Mesenchymal stem cell (in vitro differentiated cells and primary cell): Measurements from ENCODE around the gene LGR6.

Experiments used
- DNase-seq: peaks from one replicate; pipeline ENCODE4 v3.0.0-alpha.2; 2013
- H2AFZ ChIP-seq: one replicate; pipeline ENCODE4 v1.6.1; 2013; ENCODE audit warnings: low read depth, mild to moderate bottlenecking, control low read depth, inconsistent platforms, low read length, moderate library complexity
- H2AK5ac ChIP-seq: 2 replicates; pipeline ENCODE4 v1.6.1; 2013; ENCODE audit warnings: low read length, moderate library complexity, mild to moderate bottlenecking, inconsistent platforms; ENCODE audit not compliant: severe bottlenecking
- H2BK120ac ChIP-seq: one replicate; pipeline ENCODE4 v1.6.1; 2013; ENCODE audit warnings: low read depth, mild to moderate bottlenecking, inconsistent platforms, low read length, moderate library complexity
- H2BK12ac ChIP-seq, 2 experiments: one replicate each; pipeline ENCODE4 v1.6.1; 2013; ENCODE audit warnings: inconsistent platforms in 2 of 2, low read length in 2 of 2, mild to moderate bottlenecking in 2 of 2, moderate library complexity in 2 of 2, control low read depth in 1 of 2
- H2BK15ac ChIP-seq: one replicate; pipeline ENCODE4 v1.6.1; 2013; ENCODE audit warnings: mild to moderate bottlenecking, low read depth, inconsistent platforms; ENCODE audit not compliant: poor library complexity, severe bottlenecking
- H2BK5ac ChIP-seq: 2 replicates; pipeline ENCODE4 v1.6.1; 2013; ENCODE audit warnings: low read depth, mild to moderate bottlenecking, low read length, control low read depth, inconsistent platforms; ENCODE audit not compliant: poor library complexity, severe bottlenecking
- H3K14ac ChIP-seq, 2 experiments: one replicate each; pipeline ENCODE4 v1.6.1; 2013; ENCODE audit warnings: inconsistent platforms in 2 of 2, low read length in 2 of 2, control low read depth in 1 of 2, mild to moderate bottlenecking in 1 of 2, moderate library complexity in 1 of 2
- H3K18ac ChIP-seq, 2 experiments: one replicate each; pipeline ENCODE4 v1.6.1; 2013; ENCODE audit warnings: inconsistent platforms in 2 of 2, low read length in 2 of 2, control low read depth in 1 of 2, low read depth in 1 of 2, mild to moderate bottlenecking in 1 of 2
- H3K23ac ChIP-seq, 2 experiments: one replicate each; pipeline ENCODE4 v1.6.1; 2013; ENCODE audit warnings: inconsistent platforms in 2 of 2, low read length in 2 of 2, mild to moderate bottlenecking in 2 of 2, moderate library complexity in 2 of 2, control low read depth in 1 of 2
- H3K27ac ChIP-seq: 2 replicates; pipeline ENCODE4 v1.5.1; 2013; ENCODE audit warnings: mild to moderate bottlenecking, moderate library complexity, low read length, control low read depth, inconsistent platforms; ENCODE audit not compliant: poor library complexity, severe bottlenecking
- H3K27me3 ChIP-seq, 2 experiments: 2 replicates each; pipeline versions ENCODE4 v1.6.1 to v1.7.0; 2013; ENCODE audit warnings: low read length in 2 of 2, mild to moderate bottlenecking in 2 of 2, moderate library complexity in 2 of 2, control low read depth in 1 of 2, inconsistent platforms in 1 of 2; ENCODE audit not compliant: control insufficient read depth in 1 of 2, insufficient read depth in 1 of 2
- H3K36me3 ChIP-seq, 2 experiments: 2 replicates each; pipeline versions ENCODE4 v1.6.1 to v1.7.0; 2013; ENCODE audit warnings: low read length in 2 of 2, control low read depth in 1 of 2, inconsistent platforms in 1 of 2, low read depth in 1 of 2, mild to moderate bottlenecking in 1 of 2; ENCODE audit not compliant: insufficient read depth in 2 of 2, control insufficient read depth in 1 of 2
- H3K4ac ChIP-seq, 2 experiments: one replicate each; pipeline ENCODE4 v1.6.1; 2013; ENCODE audit warnings: inconsistent platforms in 2 of 2, low read length in 2 of 2, mild to moderate bottlenecking in 2 of 2, moderate library complexity in 2 of 2, control low read depth in 1 of 2, low read depth in 1 of 2
- H3K4me1 ChIP-seq: 2 replicates; pipeline ENCODE4 v1.6.1; 2013; ENCODE audit warnings: low read depth, low read length, control low read depth; ENCODE audit not compliant: control insufficient read depth, insufficient read depth
- H3K4me2 ChIP-seq: 2 replicates; pipeline ENCODE4 v1.6.1; 2013; ENCODE audit warnings: low read length, mild to moderate bottlenecking, inconsistent platforms; ENCODE audit not compliant: poor library complexity, severe bottlenecking
- H3K4me3 ChIP-seq, 2 experiments: 2 replicates each; pipeline versions ENCODE4 v1.5.1 to v1.7.0; 2013; ENCODE audit warnings: low read length in 2 of 2, mild to moderate bottlenecking in 2 of 2, control low read depth in 1 of 2, low read depth in 1 of 2; ENCODE audit not compliant: insufficient read depth in 1 of 2
- H3K79me1 ChIP-seq: replicated peaks from 2 replicates; pipeline ENCODE4 v1.6.1; 2013; ENCODE audit warnings: mild to moderate bottlenecking, control low read depth, low read length, inconsistent platforms; ENCODE audit not compliant: poor library complexity, severe bottlenecking
- H3K9ac ChIP-seq: 2 replicates; pipeline ENCODE4 v1.7.0; 2013; ENCODE audit warnings: mild to moderate bottlenecking, low read length, moderate library complexity
- H3K9me3 ChIP-seq: 2 replicates; pipeline ENCODE4 v1.7.0; 2013; ENCODE audit warnings: mild to moderate bottlenecking, low read length; ENCODE audit not compliant: control insufficient read depth
- H4K8ac ChIP-seq: one replicate; pipeline ENCODE4 v1.6.1; 2013; ENCODE audit warnings: inconsistent platforms, mild to moderate bottlenecking, low read length, moderate library complexity
- H4K91ac ChIP-seq: one replicate; pipeline ENCODE4 v1.6.1; 2013; ENCODE audit warnings: mild to moderate bottlenecking, low read length, inconsistent platforms
- WGBS: methylation state at CpG from one replicate; pipeline ENCODE4 v1.1.7; 2013; ENCODE audit warnings: mixed read lengths; 5-methylcytosine and 5-hydroxymethylcytosine counted together

LGR6 gene

DNA sequence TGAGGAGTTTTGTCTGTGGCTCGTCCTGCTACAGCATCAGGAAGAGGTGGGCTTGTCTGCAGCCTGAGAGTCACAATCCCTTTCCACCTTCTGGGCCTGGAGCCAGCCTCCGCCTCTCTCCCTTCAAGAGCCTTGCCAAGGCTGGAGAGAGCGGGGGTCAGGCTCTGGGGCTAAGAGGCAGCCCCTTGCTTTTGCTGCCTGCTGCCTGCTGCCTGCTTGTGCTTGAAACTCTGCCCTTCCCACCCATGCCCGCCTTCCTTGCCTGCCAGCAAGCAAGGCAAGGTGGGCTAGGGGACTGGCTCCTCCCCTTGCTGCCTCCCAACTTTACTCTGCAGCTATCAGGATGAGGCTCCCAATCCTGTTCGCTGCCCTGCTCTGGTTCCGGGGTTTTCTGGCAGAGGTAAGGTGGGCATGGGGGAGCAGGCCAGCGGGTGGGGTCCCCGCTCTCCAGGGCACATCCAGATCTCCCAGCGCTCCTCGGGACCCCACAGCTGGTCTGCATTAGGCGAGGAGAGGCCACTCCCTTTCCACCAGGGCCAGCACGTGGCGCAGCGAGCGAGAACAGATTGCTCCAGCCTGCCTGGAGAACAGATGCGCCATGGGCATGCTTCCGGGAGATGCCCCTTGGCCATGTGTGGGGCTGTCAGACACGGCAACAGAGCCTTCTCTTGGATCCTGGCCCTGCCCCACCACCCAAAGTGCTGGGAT, 25.7 kb upstream of the LGR6 start:
- H3K4me1 ChIP-seq: peaks cover 4% of the 10 kb centered on the region
- no peak overlapping the region for H3K23ac ChIP-seq
- H2AFZ ChIP-seq: no peak overlapping the region
- no peak overlapping the region for H2AK5ac ChIP-seq
- H3K27me3 ChIP-seq: peaks cover 8 to 36% of the 10 kb centered on the region in 2 experiments
- no peak overlapping the region for H2BK15ac ChIP-seq
- DNase-seq: no peak
- H3K4ac ChIP-seq: no peak overlapping the region
- no peak overlapping the region for H3K18ac ChIP-seq
- no peak overlapping the region for H3K4me2 ChIP-seq
- H2BK120ac ChIP-seq: no peak overlapping the region
- 83% methylated on average over 18 of the region's 18 CpGs for WGBS
- no peak overlapping the region for H3K27ac ChIP-seq
- no peak overlapping the region for H4K8ac ChIP-seq
- H3K14ac ChIP-seq: no peak overlapping the region
- no peaks in the 10 kb centered on the region for H3K36me3 ChIP-seq
- no peaks in the 10 kb centered on the region for H3K9me3 ChIP-seq
- H4K91ac ChIP-seq: no peak overlapping the region
- no peak overlapping the region for H2BK5ac ChIP-seq
- H3K79me1 ChIP-seq: no peaks in the 10 kb centered on the region
- H2BK12ac ChIP-seq: no peak overlapping the region
- H3K4me3 ChIP-seq: peak overlapping the region in 1 of 2 experiments; percentile 59
- H3K9ac ChIP-seq: no peak overlapping the region

DNA sequence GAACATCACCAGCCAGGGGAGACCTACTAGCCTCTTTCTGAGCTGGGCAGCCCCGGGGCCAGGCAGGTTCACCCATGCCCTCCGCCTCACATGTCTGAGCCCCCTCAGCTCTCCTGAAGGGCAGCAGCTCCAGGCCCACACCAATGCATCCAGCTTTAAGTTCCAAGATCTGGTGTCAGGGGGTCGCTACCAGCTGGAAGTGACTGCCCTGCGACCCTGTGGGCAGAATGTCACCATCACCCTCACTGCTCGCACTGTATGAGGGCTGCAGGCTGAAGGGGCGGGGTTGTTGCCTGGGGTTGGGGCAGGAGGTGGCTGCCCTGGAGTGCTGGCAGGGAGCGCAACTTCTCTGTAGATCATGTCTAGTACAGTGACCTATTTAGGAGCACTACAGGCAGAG, 24.7 kb upstream of the LGR6 start:
- no peak overlapping the region for H4K8ac ChIP-seq
- no peak overlapping the region for H3K9ac ChIP-seq
- H2BK5ac ChIP-seq: no peak overlapping the region
- no peak overlapping the region for H3K18ac ChIP-seq
- H2AK5ac ChIP-seq: no peak overlapping the region
- no peak overlapping the region for H3K4me2 ChIP-seq
- no peak overlapping the region for H2BK120ac ChIP-seq
- no peak overlapping the region for H2AFZ ChIP-seq
- no peaks in the 10 kb centered on the region for H3K79me1 ChIP-seq
- H3K27ac ChIP-seq: no peak overlapping the region
- WGBS: 81% methylated on average over 7 of the region's 7 CpGs
- H2BK15ac ChIP-seq: no peak overlapping the region
- H3K36me3 ChIP-seq: no peaks in the 10 kb centered on the region
- no peak overlapping the region for H3K4me3 ChIP-seq
- H3K27me3 ChIP-seq: peaks cover 8 to 26% of the 10 kb centered on the region in 2 experiments
- no peak overlapping the region for H4K91ac ChIP-seq
- H3K23ac ChIP-seq: no peak overlapping the region
- H3K9me3 ChIP-seq: no peaks in the 10 kb centered on the region
- H3K4ac ChIP-seq: no peak overlapping the region
- peaks cover 4% of the 10 kb centered on the region for H3K4me1 ChIP-seq
- no peak overlapping the region for H3K14ac ChIP-seq
- no peak overlapping the region for H2BK12ac ChIP-seq
- DNase-seq: no peak

DNA sequence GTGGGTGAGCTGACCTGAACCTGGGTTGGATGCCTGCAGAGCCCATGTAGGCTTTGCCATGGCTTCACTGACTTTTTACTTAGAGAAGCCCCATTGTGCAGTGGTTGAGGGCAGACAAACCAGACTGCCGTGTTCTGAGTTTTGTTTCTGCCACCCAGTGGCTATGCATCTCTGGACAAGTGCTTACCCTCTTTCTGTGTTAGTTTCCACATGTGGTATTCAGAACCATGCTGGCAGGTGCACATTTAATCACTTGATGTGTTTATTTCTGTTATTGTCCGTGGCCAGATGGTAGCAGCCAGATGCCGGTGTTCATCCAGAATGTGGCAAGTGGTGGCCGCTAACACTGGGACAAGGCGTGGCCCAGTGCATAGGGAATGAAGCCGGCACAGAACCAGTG, 22.9 kb upstream of the LGR6 start:
- no peak overlapping the region for H3K18ac ChIP-seq
- H4K91ac ChIP-seq: no peak overlapping the region
- H2AK5ac ChIP-seq: no peak overlapping the region
- no peak overlapping the region for H2BK5ac ChIP-seq
- H2BK120ac ChIP-seq: no peak overlapping the region
- WGBS: 92% methylated on average over 5 of the region's 6 CpGs
- H3K4me3 ChIP-seq: no peak overlapping the region
- no peaks in the 10 kb centered on the region for H3K9me3 ChIP-seq
- H3K4me2 ChIP-seq: no peak overlapping the region
- H3K27me3 ChIP-seq: peaks cover 8 to 23% of the 10 kb centered on the region in 2 experiments
- H4K8ac ChIP-seq: no peak overlapping the region
- H3K27ac ChIP-seq: no peak overlapping the region
- H3K36me3 ChIP-seq: no peaks in the 10 kb centered on the region
- DNase-seq: no peak
- no peak overlapping the region for H2BK12ac ChIP-seq
- H3K79me1 ChIP-seq: no peaks in the 10 kb centered on the region
- H3K14ac ChIP-seq: no peak overlapping the region
- H3K4ac ChIP-seq: no peak overlapping the region
- no peak overlapping the region for H2AFZ ChIP-seq
- no peak overlapping the region for H2BK15ac ChIP-seq
- H3K9ac ChIP-seq: no peak overlapping the region
- no peak overlapping the region for H3K23ac ChIP-seq
- no peaks in the 10 kb centered on the region for H3K4me1 ChIP-seq

DNA sequence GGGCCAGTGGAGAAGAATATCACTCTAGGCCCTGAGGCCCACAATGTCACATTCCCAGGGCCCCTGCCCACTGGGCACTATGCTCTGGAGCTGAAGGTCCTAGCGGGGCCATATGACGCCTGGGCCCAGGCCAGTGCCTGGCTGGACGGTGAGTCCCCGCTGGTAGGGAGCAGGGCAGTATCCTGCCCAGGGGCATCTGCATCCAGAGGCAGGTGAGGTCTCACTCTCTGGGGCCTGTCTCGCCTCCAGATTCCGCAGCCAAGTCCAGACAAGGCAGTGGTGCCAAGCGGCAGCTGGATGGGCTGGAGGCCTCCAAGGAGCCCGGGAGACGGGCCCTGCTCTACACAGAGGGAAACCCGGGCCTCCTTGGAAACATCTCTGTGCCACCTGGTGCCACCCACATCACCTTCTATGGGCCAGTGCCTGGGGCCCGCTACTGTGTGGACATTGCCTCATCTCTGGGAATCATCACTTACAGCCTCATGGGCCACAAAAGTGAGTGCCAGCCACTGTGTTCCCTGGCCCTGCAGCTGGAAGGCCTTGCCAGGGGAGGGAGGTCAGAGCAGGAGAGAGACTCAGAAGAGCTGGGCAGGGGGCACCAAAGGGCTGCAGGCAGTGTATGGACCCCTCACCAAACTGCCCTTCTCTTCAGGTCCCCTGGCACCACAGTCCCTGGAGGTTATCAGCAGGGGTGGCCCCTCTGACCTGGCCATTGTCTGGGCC, 22.1 kb upstream of the LGR6 start:
- Histone ChIP-seq H3K79me1 (no peaks in the 10 kb centered on the region), H3K4ac (no peak overlapping the region), H2BK15ac (no peak overlapping the region), H3K18ac (no peak overlapping the region), H4K8ac (no peak overlapping the region), H3K9me3 (no peaks in the 10 kb centered on the region), H3K9ac (no peak overlapping the region), H3K27ac (no peak overlapping the region), H3K14ac (no peak overlapping the region), H3K36me3 (no peaks in the 10 kb centered on the region), H3K23ac (no peak overlapping the region), H3K4me1 (no peaks in the 10 kb centered on the region), H2BK5ac (no peak overlapping the region), H3K4me3 (no peak overlapping the region), H2AK5ac (no peak overlapping the region), H2BK12ac (no peak overlapping the region), H3K4me2 (no peak overlapping the region), H2BK120ac (no peak overlapping the region), H3K27me3 (peaks cover 8 to 17% of the 10 kb centered on the region in 2 experiments), H4K91ac (no peak overlapping the region), H2AFZ (no peak overlapping the region)
- no peak for DNase-seq
- WGBS: 94% methylated on average over 11 of the region's 11 CpGs
